H7 (cell line): ENCODE measurements around the gene PI4KA. TPM values are rescaled to one million over a fixed set of nuclear protein-coding genes. Genes with fewer than 3 reads are reported as not detected.

Source experiments
- DNase-seq: peaks from one replicate; pipeline ENCODE4 v3.0.0; 2012
- H3K27me3 ChIP-seq: 2 replicates; pipeline ENCODE4 v1.6.0; 2011; ENCODE audit warnings: mild to moderate bottlenecking, low read length; ENCODE audit not compliant: control insufficient read depth, insufficient read depth
- H3K36me3 ChIP-seq: replicated peaks from 2 replicates; pipeline ENCODE4 v1.5.1; 2011; ENCODE audit warnings: low read length; ENCODE audit not compliant: control insufficient read depth, insufficient read depth
- H3K4me3 ChIP-seq: 2 replicates; pipeline ENCODE4 v1.5.1; 2011; ENCODE audit warnings: low read depth, mild to moderate bottlenecking, control low read depth, low read length, moderate library complexity; ENCODE audit not compliant: insufficient read depth
- total RNA-seq: library from RNA; depleted of rRNA; stranded (reverse); fragments of >200 nt; shearing (Covaris generic); gene quantifications from 2 replicates; pipeline ENCODE4 v1.2.3, GENCODE V29; 2014

Gene PI4KA
- total RNA-seq, 1 experiment from 2014 or later: 28.5 TPM

DNA sequence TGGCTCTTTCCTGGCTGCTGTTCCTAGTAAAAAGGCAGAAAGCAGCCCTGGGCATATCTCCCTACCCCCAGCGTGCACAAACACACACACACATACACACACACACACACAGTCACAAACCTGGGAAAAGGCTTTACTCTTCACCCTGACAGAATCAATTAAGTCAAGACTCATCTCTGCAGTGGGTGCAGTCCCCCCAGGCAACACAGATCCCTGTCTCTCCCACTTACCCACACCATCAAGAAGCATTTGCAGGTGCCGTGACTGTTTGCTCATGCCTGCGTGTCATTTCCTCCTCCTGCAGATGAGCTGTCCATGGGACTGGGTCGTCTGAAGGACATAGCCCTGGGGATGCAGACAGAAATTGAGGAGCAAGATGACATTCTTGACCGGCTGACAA lies 28.8 kb upstream of the PI4KA start:
- no peak for DNase-seq
- Histone ChIP-seq H3K36me3 (peaks cover 2% of the 10 kb centered on the region), H3K4me3 (no peak overlapping the region), H3K27me3 (no peaks in the 10 kb centered on the region)

- no peaks in the 10 kb centered on the region for H3K27me3 ChIP-seq
- DNase-seq: peak; percentile 92
- no peak overlapping the region for H3K4me3 ChIP-seq
- peaks cover 2% of the 10 kb centered on the region for H3K36me3 ChIP-seq
Measured at GRCh38 chr22:20885557-20886323, 27.1 kb upstream of the PI4KA start.

DNA sequence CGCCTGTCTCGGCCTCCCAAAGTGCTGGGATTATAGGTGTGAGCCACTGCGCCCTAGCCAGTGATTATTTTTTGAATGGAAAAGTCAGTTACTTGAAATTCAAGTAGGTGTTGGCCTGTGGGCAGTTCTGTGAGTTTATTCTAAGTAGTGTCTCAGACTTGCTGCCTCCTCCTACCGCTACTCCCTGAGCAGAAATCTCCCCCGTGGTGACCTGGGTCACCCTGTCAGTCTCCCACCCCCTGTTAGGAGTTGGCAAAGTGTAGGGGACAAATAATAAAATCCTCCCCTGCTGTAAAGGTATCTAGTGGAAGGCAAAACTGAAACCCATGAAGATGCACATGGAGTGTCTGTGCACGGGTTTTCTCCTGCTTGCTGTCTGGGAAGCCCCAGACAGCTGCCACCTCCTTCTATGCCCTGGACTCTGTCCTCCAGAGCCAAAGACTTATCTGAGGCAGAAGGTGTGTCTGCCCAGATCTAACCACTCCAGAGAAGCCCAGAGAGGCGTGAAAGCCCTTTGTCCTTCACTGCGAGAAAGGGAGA lies 26.5 kb upstream of the PI4KA start:
- no peak overlapping the region for H3K4me3 ChIP-seq
- H3K36me3 ChIP-seq: peaks cover 2% of the 10 kb centered on the region
- H3K27me3 ChIP-seq: no peaks in the 10 kb centered on the region
- DNase-seq: no peak

DNA sequence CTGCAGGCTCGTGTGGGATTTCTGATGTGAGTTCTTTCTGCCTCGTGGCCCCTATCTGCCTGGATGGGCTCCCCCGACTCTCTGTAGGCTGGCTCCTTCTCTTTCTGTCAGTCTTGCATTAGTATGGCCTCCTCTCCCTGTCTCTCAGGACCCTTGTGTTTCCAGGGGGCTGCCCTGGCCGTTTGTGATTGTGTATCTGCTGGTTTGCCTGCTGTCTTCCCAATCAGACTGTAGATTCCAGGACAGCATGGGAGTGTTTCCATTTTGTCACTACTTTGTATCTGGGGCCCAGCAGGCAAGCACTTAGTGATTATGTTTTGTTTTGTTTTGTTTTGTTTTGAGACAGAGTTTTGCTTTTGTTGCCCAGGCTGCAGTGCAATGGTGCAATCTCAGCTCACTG lies 25.8 kb upstream of the PI4KA start:
- Histone ChIP-seq H3K27me3 (no peaks in the 10 kb centered on the region), H3K36me3 (peaks cover 2% of the 10 kb centered on the region), H3K4me3 (no peak overlapping the region)
- no peak for DNase-seq

DNA sequence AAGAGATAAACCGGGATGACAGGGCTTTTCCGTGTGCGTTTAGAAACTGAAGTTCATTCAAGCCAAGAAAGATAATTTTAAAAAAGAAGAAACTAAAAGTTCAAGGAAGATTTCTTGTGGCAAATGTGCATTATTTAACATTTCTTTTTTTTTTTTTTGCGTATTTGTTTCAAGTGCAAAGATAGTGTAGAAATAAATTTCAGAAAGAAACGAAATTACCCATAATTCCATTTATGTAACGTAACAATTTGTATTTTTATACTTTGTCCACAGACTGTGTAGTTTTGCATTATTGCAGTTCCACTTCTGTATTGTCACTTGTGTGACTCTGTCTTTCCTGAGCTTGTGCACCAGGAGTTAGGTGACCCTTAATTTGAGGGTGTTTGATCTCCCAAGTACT lies 24.2 kb upstream of the PI4KA start:
- H3K36me3 ChIP-seq: peaks cover 2% of the 10 kb centered on the region
- H3K4me3 ChIP-seq: no peak overlapping the region
- no peaks in the 10 kb centered on the region for H3K27me3 ChIP-seq
- DNase-seq: no peak

DNA sequence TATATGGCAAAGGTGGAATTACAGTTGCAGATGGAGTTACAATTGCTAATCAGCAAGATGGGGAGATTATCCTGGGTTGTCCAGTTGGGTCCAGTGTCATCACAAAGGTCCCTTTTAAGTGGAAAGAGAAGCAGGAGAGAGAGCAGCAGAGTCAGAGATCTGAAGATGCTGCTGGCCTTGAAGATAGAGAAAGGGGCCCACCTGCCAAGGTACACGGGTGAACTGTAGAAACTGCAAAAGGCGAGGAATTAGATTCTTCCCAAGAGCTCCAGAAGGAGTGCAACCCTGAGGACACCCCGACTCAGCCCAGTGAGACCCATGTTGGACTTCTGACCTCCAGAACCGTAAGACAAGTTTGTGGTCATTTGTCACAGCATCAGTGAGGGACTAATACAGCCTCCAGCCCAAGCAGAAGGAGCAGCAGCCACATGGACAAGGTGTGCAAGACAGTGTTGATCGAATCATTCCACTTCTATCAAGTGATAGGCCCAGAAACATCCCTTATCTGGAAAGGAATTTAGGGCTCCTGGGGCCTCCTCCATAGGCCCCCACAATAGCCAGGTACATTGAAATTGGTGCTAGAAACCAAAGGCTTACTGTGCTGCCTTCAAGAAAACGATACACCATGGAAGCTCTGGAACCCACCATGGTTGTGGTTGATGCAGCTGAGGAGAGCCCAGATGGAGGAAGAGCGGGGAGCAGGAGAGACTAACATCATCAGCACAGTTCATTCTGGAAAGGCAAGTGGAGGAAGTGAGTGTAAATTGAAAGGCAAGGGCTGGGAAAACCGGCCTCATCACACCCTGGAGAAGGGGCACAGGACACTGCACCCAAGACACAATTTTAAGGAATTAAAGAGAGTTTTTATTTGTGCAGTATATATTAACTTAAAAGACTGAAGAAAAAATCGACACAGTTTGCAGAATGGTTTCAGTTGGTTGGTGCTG lies 23.5 kb upstream of the PI4KA start:
- DNase-seq: no peak
- Histone ChIP-seq H3K27me3 (no peaks in the 10 kb centered on the region), H3K4me3 (no peak overlapping the region), H3K36me3 (peaks cover 2% of the 10 kb centered on the region)

DNA sequence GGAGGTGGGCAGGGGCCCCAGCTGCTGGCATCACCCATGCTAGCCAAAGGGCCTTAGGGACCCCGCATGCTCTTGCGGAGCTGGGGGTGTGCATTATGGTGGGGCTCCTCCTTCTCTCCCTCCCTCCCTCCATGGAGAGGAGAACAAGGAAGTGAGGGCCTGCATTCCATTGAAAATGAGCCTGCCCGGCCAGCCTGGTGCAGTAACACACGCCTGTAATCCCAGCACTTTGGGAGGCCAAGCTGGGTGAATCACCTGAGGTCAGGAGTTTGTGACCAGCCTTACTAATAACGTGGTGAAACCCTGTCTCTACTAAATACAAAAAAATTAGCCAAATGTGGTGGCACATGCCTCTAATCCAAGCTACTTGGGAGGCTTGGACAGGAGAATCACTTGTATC lies 22.6 kb upstream of the PI4KA start:
- Histone ChIP-seq H3K4me3 (no peak overlapping the region), H3K27me3 (no peaks in the 10 kb centered on the region), H3K36me3 (peaks cover 2% of the 10 kb centered on the region)
- DNase-seq: no peak

DNA sequence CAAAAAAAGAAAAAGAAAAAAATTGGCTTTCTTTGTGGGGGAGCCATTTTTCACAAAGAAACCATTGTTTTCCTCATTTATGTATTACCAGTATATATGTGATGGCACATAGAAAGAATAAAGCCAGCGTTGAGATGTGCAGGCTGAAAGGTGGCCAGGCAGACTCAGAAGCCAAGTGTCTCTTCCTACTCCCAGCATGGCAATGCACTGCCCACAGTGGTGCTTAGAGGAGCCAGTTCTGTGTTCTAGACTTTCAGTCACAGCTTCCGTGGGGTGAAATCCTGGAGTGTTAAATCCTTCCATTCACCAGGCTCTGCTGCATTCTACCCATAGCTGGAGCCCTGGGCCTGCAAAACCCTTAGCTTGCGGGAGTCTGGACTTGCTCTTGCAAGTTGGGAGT lies 19.1 kb upstream of the PI4KA start:
- no peaks in the 10 kb centered on the region for H3K36me3 ChIP-seq
- no peak for DNase-seq
- H3K4me3 ChIP-seq: no peak overlapping the region
- no peaks in the 10 kb centered on the region for H3K27me3 ChIP-seq

GRCh38 chr22:20875296-20875695 lies 16.7 kb upstream of the PI4KA start:
- Histone ChIP-seq H3K27me3 (no peaks in the 10 kb centered on the region), H3K36me3 (no peaks in the 10 kb centered on the region; the same call in 1 of the 2 replicates), H3K4me3 (no peak overlapping the region)
- no peak for DNase-seq

GRCh38 chr22:20873214-20873613 lies 14.6 kb upstream of the PI4KA start:
- Histone ChIP-seq H3K36me3 (no peaks in the 10 kb centered on the region; the same call in 1 of the 2 replicates), H3K27me3 (no peaks in the 10 kb centered on the region), H3K4me3 (no peak overlapping the region)
- DNase-seq: no peak

DNA sequence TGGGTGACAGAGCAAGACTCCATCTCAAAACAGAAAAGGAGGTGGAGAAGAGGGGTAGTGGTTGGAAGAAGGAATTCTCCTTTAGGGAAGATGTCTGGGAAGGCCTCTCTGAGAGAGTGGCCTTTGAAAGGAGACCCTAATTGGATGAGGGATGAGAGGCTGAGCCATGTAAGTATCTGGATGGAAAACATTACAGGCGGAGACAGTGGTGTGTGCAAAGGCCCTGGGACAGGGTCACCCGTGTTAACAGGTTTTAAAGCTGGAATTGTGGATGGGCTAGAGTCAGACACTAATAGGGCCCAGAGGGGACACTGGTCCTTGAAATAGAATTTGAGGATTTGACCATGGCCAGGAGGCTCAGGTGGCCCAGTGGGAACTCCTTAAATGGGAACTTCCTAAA lies 10.6 kb upstream of the PI4KA start:
- Histone ChIP-seq H3K4me3 (no peak overlapping the region), H3K27me3 (no peaks in the 10 kb centered on the region), H3K36me3 (no peaks in the 10 kb centered on the region; the same call in 1 of the 2 replicates)

GRCh38 chr22:20868025-20868962 lies 9.7 kb upstream of the PI4KA start:
- Histone ChIP-seq H3K4me3 (no peak overlapping the region), H3K36me3 (no peaks in the 10 kb centered on the region; the same call in 1 of the 2 replicates), H3K27me3 (no peaks in the 10 kb centered on the region)
- no peak for DNase-seq

More for the DNA sequence above, 10.6 kb upstream of the PI4KA start:
- no peak for DNase-seq

DNA sequence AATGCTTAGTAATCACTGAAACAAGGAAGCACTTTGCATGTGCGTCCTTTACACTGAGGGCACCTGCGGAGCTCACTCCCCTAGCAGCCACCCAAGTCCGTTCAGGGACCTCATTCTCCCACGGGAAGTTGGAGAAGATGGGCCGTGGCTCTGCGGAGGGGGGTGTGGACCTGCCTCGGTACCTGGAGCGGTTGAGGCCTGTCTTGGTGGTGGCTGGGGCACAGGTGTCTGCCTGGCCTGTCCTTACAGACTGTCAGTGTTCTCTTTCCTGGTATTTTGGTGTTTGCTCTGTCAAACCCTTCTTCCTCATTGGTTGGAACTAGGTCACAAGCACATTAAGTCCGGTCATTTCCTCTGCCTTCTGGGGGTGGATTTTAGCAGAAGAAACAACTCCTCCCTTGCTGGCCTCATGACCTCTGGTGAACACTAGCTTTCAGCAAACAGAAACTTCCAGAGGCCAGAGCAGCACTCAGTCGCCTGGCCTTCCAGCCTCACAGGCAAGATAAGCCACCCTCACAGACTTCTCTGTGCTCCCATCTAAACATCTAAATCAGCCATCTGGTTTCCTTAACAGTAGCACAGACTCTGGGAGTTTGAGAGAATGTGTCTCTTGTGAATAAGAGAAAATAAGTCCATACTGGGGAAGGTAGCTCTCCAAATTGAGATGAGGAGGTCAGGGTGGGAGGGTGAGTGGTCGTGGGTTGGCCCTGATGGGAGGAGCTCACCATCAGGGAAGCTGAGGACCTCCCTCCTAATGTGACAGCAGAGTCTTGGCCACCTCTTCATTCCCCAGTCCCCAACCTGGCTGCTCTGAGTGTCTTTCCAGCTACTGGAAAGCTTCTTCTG lies 8.8 kb upstream of the PI4KA start:
- Histone ChIP-seq H3K4me3 (no peak overlapping the region), H3K27me3 (no peaks in the 10 kb centered on the region), H3K36me3 (no peaks in the 10 kb centered on the region; the same call in 1 of the 2 replicates)
- DNase-seq: no peak
